GM04503 (cell line): ENCODE measurements around the gene ESR2.
"Not testable (repeated sequence)": the region's sequence is repeated elsewhere in the genome, so short reads cannot be mapped to it uniquely, and the experiment has no call there.

Experiments used
- DNase-seq: peaks from one replicate; pipeline ENCODE4 v3.0.0-alpha.2; 2012; ENCODE audit warnings: low read depth

ESR2 gene

DNA sequence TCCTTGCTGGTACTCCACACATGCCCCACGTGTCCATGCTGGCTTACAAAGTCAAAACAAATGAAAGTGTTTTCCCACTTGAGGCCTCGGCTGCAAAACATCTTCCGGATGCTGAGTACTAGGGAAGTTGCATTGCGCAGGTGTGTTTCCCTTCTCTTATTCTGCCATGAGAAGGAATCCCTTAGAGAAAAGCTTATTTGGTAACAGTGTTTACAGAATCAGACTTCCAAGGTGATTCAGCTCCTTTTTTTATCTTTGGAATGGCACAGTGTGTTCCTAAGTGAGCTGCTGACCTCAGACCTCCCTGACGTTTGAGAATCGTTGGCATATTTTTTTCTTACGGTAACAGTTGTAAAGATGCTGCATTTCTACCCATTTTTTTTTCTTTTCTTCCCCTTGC, 211.3 kb downstream of the ESR2 start:
- DNase-seq, result no peak

- no peak for DNase-seq
These were observed 212.9 kb downstream of the ESR2 start for GRCh38 chr14:64081174-64081746.

GRCh38 chr14:64080452-64080851, 213.7 kb downstream of the ESR2 start:
- DNase-seq, result no peak

DNA sequence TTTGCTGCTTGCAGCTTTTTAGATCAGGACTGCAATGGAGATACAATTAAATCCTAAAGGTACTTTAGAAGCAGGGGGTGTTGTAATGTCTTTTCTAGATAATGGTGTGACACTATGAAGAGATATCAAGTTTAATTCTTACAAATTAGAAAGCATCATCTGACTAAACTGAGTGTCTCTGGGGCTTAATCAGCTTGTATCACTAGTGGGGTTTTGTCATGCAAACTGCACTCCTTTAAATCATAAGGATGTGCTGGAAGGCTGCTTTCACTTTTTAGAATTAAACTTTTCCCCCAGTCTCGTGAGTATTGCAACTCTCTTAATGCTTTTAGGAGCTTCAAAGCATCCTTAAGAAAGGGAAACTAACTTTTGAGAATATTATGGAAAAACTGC, 218.6 kb downstream of the ESR2 start:
- no peak for DNase-seq

GRCh38 chr14:64074961-64075612, 219.1 kb downstream of the ESR2 start:
- DNase-seq, result peak; percentile 44

- DNase-seq, result no peak
These were observed 224.4 kb downstream of the ESR2 start for GRCh38 chr14:64069634-64070359.

DNA sequence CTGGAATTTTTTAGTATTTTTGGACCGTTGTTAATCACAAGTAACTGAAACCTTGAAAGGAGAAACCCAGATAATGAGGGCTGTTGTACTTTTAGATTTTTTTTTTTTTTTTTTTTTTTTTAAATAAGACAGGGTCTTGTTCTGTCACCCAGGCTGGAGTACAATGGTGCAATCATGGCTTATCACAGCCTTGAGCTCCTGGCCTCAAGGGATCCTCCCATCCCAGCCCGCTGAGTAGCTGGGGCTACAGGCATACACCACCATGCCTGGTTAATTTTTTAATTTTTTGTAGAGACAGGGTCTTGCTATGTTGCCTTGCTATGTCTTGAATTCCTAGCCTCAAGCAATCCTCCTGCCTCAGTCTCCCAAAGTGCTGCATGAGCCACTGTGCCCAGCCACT, 229.7 kb downstream of the ESR2 start:
- DNase-seq, result no peak

DNA sequence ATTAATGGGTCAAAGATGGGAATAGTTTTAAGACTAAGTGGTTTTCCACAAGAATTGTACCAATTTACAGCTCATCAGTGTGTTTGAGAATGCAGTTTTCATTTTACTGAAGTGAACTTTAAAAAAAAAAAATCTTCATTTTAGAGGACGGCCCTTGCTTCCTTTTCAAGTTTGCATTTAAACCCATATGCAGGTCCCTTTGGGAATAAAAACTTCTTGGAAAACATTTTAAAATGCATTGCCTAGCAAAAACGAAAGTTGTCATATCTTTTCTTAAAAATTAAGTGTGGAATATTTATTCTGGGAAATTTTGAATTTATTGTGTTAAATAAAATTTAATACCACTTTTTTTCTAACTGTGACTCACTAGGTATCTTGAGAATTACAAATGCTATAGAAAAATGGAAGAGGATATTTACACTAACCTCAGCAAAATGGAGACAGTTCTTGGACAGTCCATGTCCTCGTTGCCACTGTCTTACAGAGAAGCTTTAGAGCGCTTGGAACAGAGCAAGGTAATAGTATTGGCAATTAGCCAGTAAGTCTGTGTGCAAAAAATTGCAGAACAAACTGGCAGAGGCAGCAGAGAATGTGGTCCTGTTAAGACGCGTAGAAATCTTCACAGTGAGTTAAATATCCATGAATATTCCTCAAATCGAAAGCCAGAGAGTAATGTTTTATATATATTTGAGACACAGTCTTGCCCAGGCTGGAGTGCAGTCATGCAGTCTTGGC, 231.6 kb downstream of the ESR2 start:
- DNase-seq, result no peak

GRCh38 chr14:64061706-64062105, 232.5 kb downstream of the ESR2 start:
- no peak for DNase-seq

DNA sequence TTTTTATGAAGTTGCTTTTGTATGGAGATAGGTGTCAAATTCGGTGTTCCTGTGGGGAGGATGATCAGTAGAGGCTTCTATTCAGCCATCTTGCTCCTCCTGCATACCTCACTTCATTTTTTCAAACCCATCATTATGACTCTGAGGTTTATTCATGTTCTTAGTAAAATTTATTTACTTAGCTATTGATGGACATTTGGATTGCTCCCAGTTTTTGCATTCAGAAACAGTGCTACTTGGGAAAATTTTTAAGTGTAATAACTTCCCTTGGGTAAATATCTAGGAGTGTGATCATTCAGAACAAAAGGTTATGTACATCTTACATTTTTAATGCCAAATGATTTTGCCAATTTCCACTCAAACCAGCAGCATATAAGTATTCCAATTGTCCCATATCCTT, 233.1 kb downstream of the ESR2 start:
- DNase-seq, result no peak

DNA sequence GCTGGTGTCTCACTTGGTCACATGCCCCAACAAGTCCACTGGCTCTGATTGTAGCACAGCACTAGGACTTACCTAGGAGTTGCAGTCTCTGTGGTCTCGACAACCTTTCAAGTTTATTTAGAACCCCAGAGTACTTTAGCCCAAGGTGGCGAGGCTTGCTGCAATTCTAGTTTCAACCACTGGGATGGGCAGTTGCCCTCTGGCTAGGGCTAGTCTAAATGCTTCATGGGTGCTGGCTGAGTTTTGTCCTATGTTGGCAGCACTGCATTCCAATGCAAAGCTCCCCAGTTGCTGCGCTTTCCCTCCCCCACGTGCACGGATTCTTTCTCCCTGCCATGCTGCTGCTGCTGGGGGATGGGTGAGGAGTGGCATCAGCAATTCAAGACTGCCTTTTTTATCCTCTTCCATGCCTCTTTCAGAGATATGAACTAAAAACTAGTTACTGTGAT, 233.5 kb downstream of the ESR2 start:
- no peak for DNase-seq

- no peak for DNase-seq
These were observed 234.0 kb downstream of the ESR2 start for GRCh38 chr14:64060199-64060545.

- no peak for DNase-seq
These were observed 234.5 kb downstream of the ESR2 start for GRCh38 chr14:64059454-64060198.

- DNase-seq, result no peak
These were observed 240.2 kb downstream of the ESR2 start for GRCh38 chr14:64053694-64054669.

DNA sequence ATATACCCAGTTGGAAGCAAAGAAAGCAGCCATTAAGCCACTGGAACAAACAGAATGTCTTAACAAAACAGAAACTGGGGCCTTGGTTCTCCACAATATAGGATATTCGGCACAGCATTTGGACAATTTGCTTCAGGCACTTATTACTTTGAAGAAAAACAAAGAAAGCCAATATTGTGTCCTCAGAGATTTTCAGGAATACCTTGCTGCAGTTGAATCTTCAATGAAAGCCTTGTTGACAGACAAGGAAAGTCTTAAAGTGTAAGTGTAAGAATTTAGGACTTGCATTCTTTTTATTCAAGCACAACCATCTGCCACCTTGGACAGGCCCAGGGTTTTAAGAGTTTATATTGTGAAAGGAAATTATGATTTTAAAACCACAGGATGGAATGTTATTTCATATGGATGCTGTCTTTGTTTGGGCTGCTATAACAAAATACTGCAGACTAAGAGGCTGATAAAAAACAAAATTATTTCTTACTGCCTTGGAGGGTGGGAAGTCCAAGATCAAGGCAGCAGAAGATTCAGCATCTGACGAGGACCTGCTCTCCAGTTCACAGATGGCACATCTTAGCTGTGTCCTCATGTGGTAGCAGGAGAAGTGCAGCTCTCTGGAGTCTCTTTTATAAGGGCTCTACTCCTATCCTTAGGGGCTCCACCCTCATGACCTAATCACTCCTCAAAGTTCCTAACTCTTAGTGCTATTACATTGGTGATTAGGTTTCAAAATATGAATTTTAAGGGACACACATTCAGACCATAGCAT, 244.4 kb downstream of the ESR2 start:
- DNase-seq, result no peak

- DNase-seq, result no peak
These were observed 249.1 kb downstream of the ESR2 start for GRCh38 chr14:64045091-64045490.

- not testable (repeated sequence) for DNase-seq
These were observed 250.9 kb downstream of the ESR2 start for GRCh38 chr14:64043296-64043695.

DNA sequence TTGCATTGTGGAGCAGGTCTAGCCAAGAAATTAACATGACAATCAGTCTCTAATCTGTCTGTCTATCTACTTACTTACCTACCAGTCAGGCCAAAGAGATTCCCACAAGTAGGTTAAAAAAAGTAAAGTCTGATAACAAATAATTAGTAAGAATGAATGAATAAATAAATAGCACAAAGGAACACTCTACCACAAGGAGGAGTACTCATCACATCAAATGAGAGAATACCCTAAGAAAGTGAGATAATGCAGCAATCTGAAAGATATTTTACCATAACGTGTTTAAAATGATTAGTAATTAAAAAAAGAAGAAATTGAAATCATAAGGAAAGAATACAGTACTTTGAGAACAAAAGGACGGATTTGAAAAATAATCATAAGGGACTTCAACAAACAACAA, 254.1 kb downstream of the ESR2 start:
- no peak for DNase-seq

DNA sequence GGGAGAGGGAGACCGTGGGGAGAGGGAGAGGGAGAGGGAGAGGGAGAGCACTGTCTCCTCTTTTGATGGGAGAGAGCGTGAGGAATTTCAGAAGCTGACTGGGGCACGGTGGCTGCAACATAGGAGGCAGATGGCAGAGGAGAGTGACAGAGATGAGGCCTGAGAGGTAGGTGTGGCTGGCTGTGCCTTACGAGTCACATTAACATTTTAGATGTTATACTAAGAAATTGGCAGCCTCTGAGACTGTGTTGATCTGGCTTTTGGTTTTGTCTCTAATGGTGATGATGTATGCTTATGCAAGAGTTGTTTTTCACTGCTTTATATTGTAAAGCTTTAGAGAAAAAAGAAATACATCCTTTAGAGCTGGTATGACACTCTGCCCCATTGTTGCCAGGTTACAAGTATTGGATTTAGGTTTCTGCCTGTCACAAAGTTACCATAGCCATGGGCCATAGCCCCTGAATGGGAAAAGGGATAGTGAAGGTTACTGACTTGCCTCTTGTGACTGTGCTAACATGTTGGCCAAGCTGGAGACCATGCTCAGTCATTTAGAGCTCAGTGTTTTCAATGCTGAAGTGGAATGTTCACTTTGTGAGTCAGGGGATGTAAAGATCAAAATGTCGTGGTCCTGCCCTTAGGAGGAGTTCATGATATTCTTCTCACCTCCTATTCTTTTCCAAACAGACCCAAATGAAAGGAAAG, 255.2 kb downstream of the ESR2 start:
- DNase-seq, result peak; percentile 15
